Astrocyte (in vitro differentiated cells and primary cell): ENCODE measurements around the gene DMKN. TPM values are rescaled to one million over a fixed set of nuclear protein-coding genes. Genes with fewer than 3 reads are reported as not detected.

Experiments used
- DNase-seq: peaks from one replicate; pipeline ENCODE4 v3.0.0-alpha.2; 2010; ENCODE audit warnings: low read depth
- FAIRE-seq: peaks from 2 replicates; lab custom pipeline; 2011; peaks lifted over from hg19 to GRCh38; lab: Jason Lieb, UNC
- H2AFZ ChIP-seq: 2 replicates; pipeline ENCODE4 v1.6.0; 2012; ENCODE audit warnings: low read depth, low read length, inconsistent platforms
- H3K27ac ChIP-seq: 2 replicates; pipeline ENCODE4 v1.5.1; 2011; ENCODE audit warnings: low read depth, low read length, inconsistent platforms
- H3K27me3 ChIP-seq: 2 replicates; pipeline ENCODE4 v1.6.0; 2011; ENCODE audit warnings: low read length, inconsistent platforms; ENCODE audit not compliant: insufficient read depth
- H3K36me3 ChIP-seq: 2 replicates; pipeline ENCODE4 v1.5.1; 2011; ENCODE audit warnings: low read length, inconsistent platforms; ENCODE audit not compliant: insufficient read depth
- H3K4me1 ChIP-seq: 2 replicates; pipeline ENCODE4 v1.5.1; 2011; ENCODE audit warnings: low read length, inconsistent platforms; ENCODE audit not compliant: insufficient read depth
- H3K4me2 ChIP-seq: 2 replicates; pipeline ENCODE4 v1.6.0; 2012; ENCODE audit warnings: low read length, inconsistent platforms
- H3K4me3 ChIP-seq: 2 replicates; pipeline ENCODE4 v1.5.1; 2011; ENCODE audit warnings: low read depth, mild to moderate bottlenecking, low read length, inconsistent platforms; ENCODE audit not compliant: insufficient read depth
- H3K79me2 ChIP-seq: 2 replicates; pipeline ENCODE4 v1.6.0; 2012; ENCODE audit warnings: mild to moderate bottlenecking, low read length, inconsistent platforms; ENCODE audit not compliant: insufficient read depth
- H3K9ac ChIP-seq: 2 replicates; pipeline ENCODE4 v1.6.0; 2012; ENCODE audit warnings: mild to moderate bottlenecking, low read length, inconsistent platforms
- H3K9me3 ChIP-seq: 2 replicates; pipeline ENCODE4 v1.5.1; 2012; ENCODE audit warnings: low read depth, mild to moderate bottlenecking, low read length, inconsistent platforms; ENCODE audit not compliant: insufficient read depth
- H4K20me1 ChIP-seq: 2 replicates; pipeline ENCODE4 v1.6.0; 2012; ENCODE audit warnings: low read length, inconsistent platforms; ENCODE audit not compliant: insufficient read depth
- H3K27ac Mint-ChIP-seq: one replicate; pipeline ENCODE4 v1.8.0; 2021; ENCODE audit warnings: mild to moderate bottlenecking, mixed read lengths; ENCODE audit not compliant: unreplicated experiment
- H3K27me3 Mint-ChIP-seq: one replicate; pipeline ENCODE4 v1.8.0; 2021; ENCODE audit warnings: low read depth, mixed read lengths; ENCODE audit not compliant: unreplicated experiment
- H3K36me3 Mint-ChIP-seq: one replicate; pipeline ENCODE4 v1.8.0; 2021; ENCODE audit warnings: low read depth, mixed read lengths; ENCODE audit not compliant: unreplicated experiment
- H3K4me1 Mint-ChIP-seq: one replicate; pipeline ENCODE4 v1.8.0; 2021; ENCODE audit warnings: low read depth, mixed read lengths; ENCODE audit not compliant: unreplicated experiment
- H3K4me3 Mint-ChIP-seq: one replicate; pipeline ENCODE4 v1.8.0; 2021; ENCODE audit warnings: mild to moderate bottlenecking, moderate library complexity, mixed read lengths; ENCODE audit not compliant: unreplicated experiment
- H3K9me3 Mint-ChIP-seq: one replicate; pipeline ENCODE4 v1.8.0; 2021; ENCODE audit warnings: mild to moderate bottlenecking, mixed read lengths; ENCODE audit not compliant: unreplicated experiment
- CTCF ChIP-seq: IDR thresholded peaks from 2 replicates; pipeline ENCODE4 v1.5.1; 2011; ENCODE audit warnings: low read depth, mild to moderate bottlenecking, inconsistent platforms, low read length, moderate library complexity; ENCODE audit not compliant: insufficient read depth
- EZH2 ChIP-seq: IDR thresholded peaks from 2 replicates; pipeline ENCODE4 v1.6.1; 2012; ENCODE audit warnings: mild to moderate bottlenecking, low read length, inconsistent platforms; ENCODE audit not compliant: insufficient read depth
- total RNA-seq: library from RNA; stranded (reverse); gene quantifications from 2 replicates; pipeline ENCODE4 v1.2.1, GENCODE V29; 2021

Gene DMKN
- total RNA-seq, 1 donor from 2014 or later, result 56.9 TPM

DNA sequence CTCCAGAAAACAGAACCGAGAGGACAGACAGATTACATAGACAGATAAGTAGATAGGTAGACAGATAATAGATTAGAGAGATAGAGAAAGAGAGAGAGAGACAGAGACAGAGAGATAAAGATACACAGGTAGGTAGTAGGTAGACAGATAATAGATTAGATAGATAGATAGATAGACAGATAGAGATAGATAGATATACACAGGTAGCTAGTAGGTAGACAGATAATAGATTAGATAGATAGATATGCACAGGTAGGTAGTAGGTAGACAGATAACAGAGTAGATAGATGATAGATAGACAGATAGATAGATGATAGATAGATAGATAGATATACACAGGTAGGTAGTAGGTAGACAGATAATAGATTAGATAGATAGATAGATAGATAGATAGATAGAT lies 55.3 kb downstream of the DMKN start:
- TF ChIP-seq CTCF (no peak), EZH2 (no peak)
- peaks cover 26% of the 10 kb centered on the region for H3K27me3 Mint-ChIP-seq
- H3K4me1 ChIP-seq, result no peaks in the 10 kb centered on the region
- FAIRE-seq, result no peak
- peaks cover 3% of the 10 kb centered on the region for H3K36me3 Mint-ChIP-seq
- H3K79me2 ChIP-seq, result no peaks in the 10 kb centered on the region
- H3K27ac ChIP-seq, result no peak overlapping the region
- no peak overlapping the region for H2AFZ ChIP-seq
- H3K27ac Mint-ChIP-seq, result no peak overlapping the region
- no peaks in the 10 kb centered on the region for H4K20me1 ChIP-seq
- no peak for DNase-seq
- no peak overlapping the region for H3K4me3 Mint-ChIP-seq
- no peak overlapping the region for H3K4me2 ChIP-seq
- H3K27me3 ChIP-seq, result no peaks in the 10 kb centered on the region
- H3K36me3 ChIP-seq, result no peaks in the 10 kb centered on the region
- no peak overlapping the region for H3K4me3 ChIP-seq
- H3K9me3 Mint-ChIP-seq, result no peaks in the 10 kb centered on the region
- H3K9ac ChIP-seq, result no peak overlapping the region
- H3K9me3 ChIP-seq, result no peaks in the 10 kb centered on the region
- H3K4me1 Mint-ChIP-seq, result peaks cover 12% of the 10 kb centered on the region

- no peaks in the 10 kb centered on the region for H3K9me3 Mint-ChIP-seq
- peaks cover 5% of the 10 kb centered on the region for H3K4me1 Mint-ChIP-seq
- Histone ChIP-seq H3K27ac (no peak overlapping the region), H3K79me2 (no peaks in the 10 kb centered on the region), H3K9ac (no peak overlapping the region), H3K4me3 (no peak overlapping the region), H3K9me3 (no peaks in the 10 kb centered on the region), H2AFZ (no peak overlapping the region), H3K4me2 (no peak overlapping the region), H3K27me3 (no peaks in the 10 kb centered on the region), H3K4me1 (no peaks in the 10 kb centered on the region), H4K20me1 (no peaks in the 10 kb centered on the region), H3K36me3 (no peaks in the 10 kb centered on the region)
- no peak overlapping the region for H3K4me3 Mint-ChIP-seq
- TF ChIP-seq CTCF, result no peak
- TF ChIP-seq EZH2, result no peak
- H3K36me3 Mint-ChIP-seq, result peaks cover 3% of the 10 kb centered on the region
- H3K27ac Mint-ChIP-seq, result no peak overlapping the region
- DNase-seq (no peak), FAIRE-seq (no peak)
- peaks cover 32% of the 10 kb centered on the region for H3K27me3 Mint-ChIP-seq
Observed at GRCh38 chr19:35457173-35457572, 56.3 kb downstream of the DMKN start.

DNA sequence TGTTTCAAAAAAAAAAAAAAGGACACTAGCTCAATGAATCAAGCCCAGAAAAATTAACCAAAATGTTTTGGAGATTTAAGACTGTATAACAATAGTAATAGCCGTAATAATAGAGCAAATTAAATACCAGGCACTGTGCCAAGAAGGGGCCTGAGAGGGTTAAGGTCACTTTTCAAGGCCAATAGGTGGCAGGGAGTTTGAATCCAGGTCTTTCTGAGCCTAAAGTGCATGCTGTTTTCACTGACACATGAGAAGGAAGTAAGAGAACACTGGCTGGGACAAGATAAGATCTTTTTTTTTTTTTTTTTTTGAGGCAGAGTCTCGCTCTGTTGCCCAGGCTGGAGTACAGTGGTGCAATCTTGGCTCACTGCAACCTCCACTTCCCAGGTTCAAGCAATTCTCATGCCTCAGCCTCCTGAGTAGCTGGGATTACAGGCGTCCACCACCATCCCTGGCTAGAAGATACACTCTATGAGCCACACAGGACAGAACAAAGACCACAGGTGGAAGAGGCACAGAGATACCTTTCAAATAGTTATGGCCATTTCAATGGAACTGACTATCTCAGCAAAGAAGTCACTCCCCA lies 57.7 kb downstream of the DMKN start:
- no peak for FAIRE-seq

More for the DNA sequence above, 57.7 kb downstream of the DMKN start:
- Histone ChIP-seq H3K36me3 (no peaks in the 10 kb centered on the region), H3K4me3 (no peak overlapping the region), H3K9ac (no peak overlapping the region), H3K27ac (no peak overlapping the region), H4K20me1 (no peaks in the 10 kb centered on the region), H3K4me1 (no peaks in the 10 kb centered on the region), H3K9me3 (no peaks in the 10 kb centered on the region), H3K79me2 (no peaks in the 10 kb centered on the region), H3K27me3 (no peaks in the 10 kb centered on the region), H3K4me2 (no peak overlapping the region), H2AFZ (no peak overlapping the region)
- DNase-seq, result no peak
- Mint-ChIP-seq H3K27me3 (peaks cover 42% of the 10 kb centered on the region), H3K27ac (no peak overlapping the region), H3K9me3 (no peaks in the 10 kb centered on the region), H3K4me1 (peaks cover 2% of the 10 kb centered on the region), H3K36me3 (peaks cover 3% of the 10 kb centered on the region), H3K4me3 (no peak overlapping the region)
- TF ChIP-seq CTCF, result no peak
